Measurements from ENCODE around the gene TDRD7.

- TF ChIP-seq POLR2A (IDR thresholded peaks at IDR 0.05; ENCODE audit: low read length) (no peak), GATA1 (IDR thresholded peaks at IDR 0.05; ENCODE audit: low read depth, low read length) (no peak)
Measured at GRCh38 chr9:97462159-97462558, 50.3 kb downstream of the TDRD7 start.

All from erythroblast (primary cell).